GM12891 (cell line): ENCODE data around the gene PPP1R15B.

Source experiments
- POLR2A ChIP-seq: IDR thresholded peaks from 2 replicates; pipeline ENCODE4 v1.6.1; 2011; ENCODE audit warnings: low read depth, low read length, control low read depth
- POLR2AphosphoS5 ChIP-seq: IDR thresholded peaks from 2 replicates; pipeline ENCODE4 v1.6.1; 2011; ENCODE audit warnings: low read depth, low read length, control low read depth

GRCh38 chr1:204426035-204426436 lies 14.4 kb upstream of the PPP1R15B start:
- TF ChIP-seq POLR2A (no peak), POLR2AphosphoS5 (no peak)
